ENCODE data around the gene NDUFB7. TPM values are rescaled to one million over a fixed set of nuclear protein-coding genes. Genes with fewer than 3 reads are reported as not detected.
A peak's percentile ranks its signal among the peaks of the same experiment; 100 is the strongest.
"Not testable (repeated sequence)": the region's sequence is repeated elsewhere in the genome, so short reads cannot be mapped to it uniquely, and the experiment has no call there.

The NDUFB7 gene
- total RNA-seq, 1 donor from 2014 or later, result 117 TPM

DNA sequence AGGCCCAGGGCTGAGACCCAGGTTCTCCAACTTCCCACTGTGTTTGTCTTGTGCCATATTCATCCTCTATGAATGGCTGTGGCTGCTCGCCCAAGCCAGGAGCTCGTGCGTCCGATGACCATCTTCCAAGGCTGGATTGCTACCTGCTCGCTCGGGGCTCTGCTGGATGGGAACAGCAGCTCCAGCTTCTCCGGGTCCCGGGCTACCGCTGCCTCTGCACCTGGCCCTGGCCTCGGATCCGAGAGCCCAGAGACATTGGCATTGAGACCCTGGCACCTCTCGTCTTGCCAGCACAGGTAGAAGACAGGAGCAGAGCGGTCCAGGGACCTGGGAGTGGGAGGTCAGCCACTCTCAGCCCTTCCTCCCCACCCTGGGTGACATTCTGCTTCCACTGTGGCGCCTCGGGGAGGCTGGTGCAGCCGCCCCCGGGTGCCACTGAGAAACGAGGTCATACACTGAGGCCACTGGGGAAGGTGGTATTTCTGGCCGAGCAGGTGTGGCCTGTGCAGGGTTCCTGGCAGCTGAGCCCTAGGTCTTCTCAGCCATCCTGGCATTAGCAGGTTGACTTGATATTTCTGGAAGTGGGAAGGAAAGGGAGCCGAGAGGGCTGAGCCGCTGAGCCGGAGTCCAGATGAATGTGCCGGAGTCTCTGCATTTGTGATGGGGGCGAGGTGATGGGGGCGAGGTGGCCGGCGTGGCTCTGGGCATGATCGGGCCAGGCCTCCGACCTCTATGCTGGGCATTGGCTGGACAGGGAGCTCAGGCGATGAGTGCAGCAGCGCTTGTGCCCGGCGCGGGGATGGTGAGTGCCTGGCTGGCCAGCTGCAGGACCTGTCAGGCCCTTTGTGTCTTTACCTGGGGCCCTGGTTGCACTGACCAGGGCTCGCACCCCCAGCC lies 18.6 kb downstream of the NDUFB7 start:
- H3K9me3 Mint-ChIP-seq, result no peaks in the 10 kb centered on the region

DNA sequence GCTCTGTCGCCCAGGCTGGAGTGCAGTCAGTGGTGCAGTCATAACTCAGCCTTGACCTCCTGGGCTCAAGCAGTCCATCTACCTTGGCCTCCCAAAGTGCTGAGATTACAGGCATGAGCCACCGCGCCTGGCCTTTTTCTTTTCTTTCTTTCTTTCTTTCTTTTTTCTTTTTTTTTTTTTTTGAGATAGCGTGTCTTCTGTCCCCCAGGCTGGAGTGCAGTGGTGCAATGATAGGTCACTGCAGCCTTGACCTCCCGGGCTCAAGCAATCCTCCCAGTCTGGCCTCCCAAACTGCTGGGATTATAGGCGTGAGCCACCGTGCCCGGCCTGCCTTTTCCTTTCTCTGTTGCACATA lies 19.9 kb downstream of the NDUFB7 start:
- not testable (repeated sequence) for H3K9me3 Mint-ChIP-seq; H3K4me3 Mint-ChIP-seq; DNase-seq (ENCODE audit: low spot score in 2 of 2, unreplicated experiment in 2 of 2); H3K36me3 Mint-ChIP-seq; H3K27me3 Mint-ChIP-seq (ENCODE audit: low read depth)
- peaks cover 34% of the 10 kb centered on the region for H3K4me1 Mint-ChIP-seq
- H3K27ac Mint-ChIP-seq, result peak overlapping the region; percentile 43

More for the DNA sequence above, 18.6 kb downstream of the NDUFB7 start:
- no peak overlapping the region for H3K27ac Mint-ChIP-seq
- no peak for DNase-seq (ENCODE audit: low spot score in 2 of 2, unreplicated experiment in 2 of 2)
- no peak overlapping the region for H3K4me3 Mint-ChIP-seq
- no peaks in the 10 kb centered on the region for H3K27me3 Mint-ChIP-seq (ENCODE audit: low read depth)
- peaks cover 33% of the 10 kb centered on the region for H3K4me1 Mint-ChIP-seq
- TF ChIP-seq, protein P1, sequence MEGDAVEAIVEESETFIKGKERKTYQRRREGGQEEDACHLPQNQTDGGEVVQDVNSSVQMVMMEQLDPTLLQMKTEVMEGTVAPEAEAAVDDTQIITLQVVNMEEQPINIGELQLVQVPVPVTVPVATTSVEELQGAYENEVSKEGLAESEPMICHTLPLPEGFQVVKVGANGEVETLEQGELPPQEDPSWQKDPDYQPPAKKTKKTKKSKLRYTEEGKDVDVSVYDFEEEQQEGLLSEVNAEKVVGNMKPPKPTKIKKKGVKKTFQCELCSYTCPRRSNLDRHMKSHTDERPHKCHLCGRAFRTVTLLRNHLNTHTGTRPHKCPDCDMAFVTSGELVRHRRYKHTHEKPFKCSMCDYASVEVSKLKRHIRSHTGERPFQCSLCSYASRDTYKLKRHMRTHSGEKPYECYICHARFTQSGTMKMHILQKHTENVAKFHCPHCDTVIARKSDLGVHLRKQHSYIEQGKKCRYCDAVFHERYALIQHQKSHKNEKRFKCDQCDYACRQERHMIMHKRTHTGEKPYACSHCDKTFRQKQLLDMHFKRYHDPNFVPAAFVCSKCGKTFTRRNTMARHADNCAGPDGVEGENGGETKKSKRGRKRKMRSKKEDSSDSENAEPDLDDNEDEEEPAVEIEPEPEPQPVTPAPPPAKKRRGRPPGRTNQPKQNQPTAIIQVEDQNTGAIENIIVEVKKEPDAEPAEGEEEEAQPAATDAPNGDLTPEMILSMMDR (IDR thresholded peaks at IDR 0.05; ENCODE audit: unreplicated experiment), result no peak
- peaks cover 6% of the 10 kb centered on the region for H3K36me3 Mint-ChIP-seq

DNA sequence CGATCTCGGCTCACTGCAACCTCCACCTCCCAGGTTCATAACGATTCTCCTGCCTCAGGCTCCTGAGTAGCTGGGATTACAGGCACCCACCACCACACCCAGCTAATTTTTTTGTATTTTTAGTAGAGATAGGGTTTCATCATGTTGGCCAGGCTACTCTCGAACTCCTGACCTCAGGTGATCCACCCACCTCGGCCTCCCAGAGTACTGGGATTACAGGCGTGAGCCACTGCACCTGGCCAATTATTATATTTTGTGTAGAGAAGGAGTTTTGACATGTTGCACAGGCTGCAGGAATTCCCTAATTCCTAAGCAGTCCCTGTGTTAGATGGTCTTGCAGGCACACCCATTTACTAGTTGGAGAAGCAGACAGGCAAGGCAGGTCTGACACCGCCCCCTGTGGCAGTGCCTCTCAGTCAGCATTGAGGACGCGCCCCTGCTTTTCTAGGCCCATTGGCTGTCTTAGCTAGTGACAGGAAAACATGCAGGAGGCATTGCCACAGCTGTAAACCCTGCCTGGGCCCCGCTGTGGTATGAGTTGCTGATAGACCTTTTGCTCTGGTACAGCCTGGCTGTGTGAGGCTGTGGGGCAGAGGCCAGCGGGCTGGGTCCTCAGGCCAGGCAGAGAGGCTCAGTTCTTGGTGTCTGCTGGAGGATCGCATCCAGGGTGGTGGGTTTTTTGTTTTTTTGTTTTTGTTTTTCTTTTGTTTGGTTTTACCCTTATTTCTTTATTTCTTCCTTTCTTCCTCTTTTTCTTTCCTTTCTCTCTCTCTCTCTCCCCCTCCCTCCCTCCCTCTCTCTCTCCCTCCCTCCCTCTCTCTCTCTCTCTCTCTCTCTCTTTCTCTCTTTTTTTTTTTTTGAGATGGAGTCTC lies 20.5 kb downstream of the NDUFB7 start:
- H3K4me3 Mint-ChIP-seq; H3K9me3 Mint-ChIP-seq; H3K36me3 Mint-ChIP-seq; H3K27me3 Mint-ChIP-seq (ENCODE audit: low read depth): not testable (repeated sequence)
- H3K27ac Mint-ChIP-seq, result peak overlapping the region; percentile 64
- DNase-seq (ENCODE audit: low spot score in 2 of 2, unreplicated experiment in 2 of 2), result peak in 1 of 2 experiments; percentile 62
- H3K4me1 Mint-ChIP-seq, result peaks cover 33% of the 10 kb centered on the region

DNA sequence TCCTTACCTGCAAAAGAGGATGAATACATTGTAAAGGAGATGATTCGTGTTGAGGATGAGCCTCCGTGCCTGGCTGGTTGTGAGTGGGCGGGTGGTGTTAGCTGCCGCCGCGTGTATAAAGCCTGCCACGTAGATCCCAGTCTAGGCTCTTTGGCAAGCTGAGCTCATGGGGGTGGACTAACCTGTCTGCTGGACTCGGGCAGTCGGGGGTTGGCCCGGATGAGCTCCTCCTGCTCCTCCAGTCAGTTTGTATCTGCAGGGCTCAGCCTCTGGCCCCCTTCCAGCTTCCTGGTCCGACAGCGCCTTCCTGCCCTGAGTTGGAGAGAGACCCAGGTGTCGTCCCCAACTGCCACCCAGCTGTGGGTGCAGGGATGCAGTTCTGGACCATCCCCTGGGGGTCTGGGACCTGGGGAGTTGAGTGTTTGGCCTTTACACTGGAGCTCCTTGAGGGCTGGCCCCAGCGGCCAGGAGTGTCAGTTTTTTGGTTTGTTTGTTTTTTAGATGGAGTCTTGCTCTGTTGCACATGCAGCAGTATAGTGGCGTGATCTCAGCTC lies 21.6 kb downstream of the NDUFB7 start:
- H3K4me1 Mint-ChIP-seq, result peaks cover 34% of the 10 kb centered on the region
- no peak overlapping the region for H3K4me3 Mint-ChIP-seq
- DNase-seq (ENCODE audit: low spot score in 2 of 2, unreplicated experiment in 2 of 2), result no peak
- no peaks in the 10 kb centered on the region for H3K9me3 Mint-ChIP-seq
- H3K36me3 Mint-ChIP-seq, result peaks cover 7% of the 10 kb centered on the region
- no peaks in the 10 kb centered on the region for H3K27me3 Mint-ChIP-seq (ENCODE audit: low read depth)
- TF ChIP-seq, protein P1 (IDR thresholded peaks at IDR 0.05; ENCODE audit: unreplicated experiment), result no peak
- H3K27ac Mint-ChIP-seq, result peak overlapping the region; percentile 79

DNA sequence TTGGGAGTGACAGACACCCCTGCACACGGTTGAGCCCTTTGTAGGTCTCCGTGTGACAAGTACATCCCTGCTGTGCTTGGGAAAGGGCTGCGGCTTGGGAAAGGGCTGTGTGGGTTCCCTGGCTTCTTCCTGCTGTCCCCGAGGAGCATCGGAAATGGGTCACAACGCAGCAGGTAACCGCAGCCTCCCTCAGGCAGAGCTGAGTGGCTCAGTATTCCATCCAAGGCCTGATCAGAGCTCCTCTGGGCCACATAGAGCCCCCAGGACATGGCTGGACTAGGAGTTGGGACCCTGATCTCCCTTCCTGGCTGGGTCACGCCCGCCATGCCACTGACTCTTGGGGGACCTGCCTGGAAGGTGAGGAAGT lies 26.2 kb downstream of the NDUFB7 start:
- no peak overlapping the region for H3K27ac Mint-ChIP-seq

DNA sequence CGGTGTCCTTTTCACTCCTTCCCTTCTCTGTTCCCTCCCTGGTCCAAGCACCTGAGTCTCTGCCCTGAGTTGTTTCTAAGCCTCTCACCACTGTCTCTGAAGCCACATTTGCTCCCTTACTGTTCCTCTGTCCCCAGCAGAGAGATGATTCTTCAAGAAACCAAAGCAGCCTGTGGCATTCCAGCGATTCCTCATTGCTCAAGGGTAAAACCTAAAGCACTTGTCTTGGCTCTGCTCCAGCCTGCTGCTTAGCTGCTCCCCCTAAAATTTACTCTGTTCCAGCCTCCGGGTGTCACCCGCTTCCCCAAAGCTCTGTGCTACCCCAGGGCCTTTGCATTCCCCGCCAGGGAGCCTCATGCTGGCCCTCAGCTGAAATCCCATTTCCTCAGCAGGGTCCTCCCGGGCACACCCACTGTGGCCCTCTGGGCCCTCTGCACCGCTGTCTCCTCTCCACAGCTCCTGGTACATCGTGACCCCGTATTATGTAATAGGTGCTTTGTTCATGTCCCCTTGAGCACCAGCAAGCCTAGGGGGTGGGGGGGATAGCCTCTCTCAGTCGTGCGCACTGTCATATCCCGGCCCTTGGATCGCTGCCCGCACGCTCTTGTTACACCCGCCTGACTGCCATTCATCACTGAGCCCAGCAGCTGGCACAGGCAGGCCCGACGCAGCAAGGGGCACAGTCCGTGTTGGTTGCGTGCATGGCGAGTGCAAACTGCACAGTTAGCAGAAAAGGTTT lies 26.7 kb downstream of the NDUFB7 start:
- H3K4me3 Mint-ChIP-seq, result no peak overlapping the region
- peak overlapping the region; percentile 57 for H3K27ac Mint-ChIP-seq
- TF ChIP-seq, protein P1 (IDR thresholded peaks at IDR 0.05; ENCODE audit: unreplicated experiment), result no peak
- H3K4me1 Mint-ChIP-seq, result peaks cover 22% of the 10 kb centered on the region
- no peaks in the 10 kb centered on the region for H3K9me3 Mint-ChIP-seq
- H3K36me3 Mint-ChIP-seq, result peaks cover 5% of the 10 kb centered on the region
- DNase-seq (ENCODE audit: low spot score in 2 of 2, unreplicated experiment in 2 of 2), result no peak
- no peaks in the 10 kb centered on the region for H3K27me3 Mint-ChIP-seq (ENCODE audit: low read depth)

More for the DNA sequence above, 26.2 kb downstream of the NDUFB7 start:
- no peaks in the 10 kb centered on the region for H3K9me3 Mint-ChIP-seq
- no peaks in the 10 kb centered on the region for H3K27me3 Mint-ChIP-seq (ENCODE audit: low read depth)
- peaks cover 28% of the 10 kb centered on the region for H3K4me1 Mint-ChIP-seq
- H3K4me3 Mint-ChIP-seq, result no peak overlapping the region
- peaks cover 6% of the 10 kb centered on the region for H3K36me3 Mint-ChIP-seq
- TF ChIP-seq, protein P1 (IDR thresholded peaks at IDR 0.05; ENCODE audit: unreplicated experiment), result no peak
- DNase-seq (ENCODE audit: low spot score in 2 of 2, unreplicated experiment in 2 of 2), result no peak

Data from mesothelial cell of epicardium (in vitro differentiated cells).